Thoracic aorta endothelial cell (primary cell): ENCODE data around the gene SEPHS1. TPM values are rescaled to one million over a fixed set of nuclear protein-coding genes. Genes with fewer than 3 reads are reported as not detected.

Experiments
- total RNA-seq: library from RNA; depleted of rRNA; stranded (reverse); fragments of >200 nt; gene quantifications from 2 replicates; pipeline ENCODE4 v1.2.3, GENCODE V29; 2012

SEPHS1 gene
- 39.8 and 50.3 TPM in 2 replicates for total RNA-seq

DNA sequence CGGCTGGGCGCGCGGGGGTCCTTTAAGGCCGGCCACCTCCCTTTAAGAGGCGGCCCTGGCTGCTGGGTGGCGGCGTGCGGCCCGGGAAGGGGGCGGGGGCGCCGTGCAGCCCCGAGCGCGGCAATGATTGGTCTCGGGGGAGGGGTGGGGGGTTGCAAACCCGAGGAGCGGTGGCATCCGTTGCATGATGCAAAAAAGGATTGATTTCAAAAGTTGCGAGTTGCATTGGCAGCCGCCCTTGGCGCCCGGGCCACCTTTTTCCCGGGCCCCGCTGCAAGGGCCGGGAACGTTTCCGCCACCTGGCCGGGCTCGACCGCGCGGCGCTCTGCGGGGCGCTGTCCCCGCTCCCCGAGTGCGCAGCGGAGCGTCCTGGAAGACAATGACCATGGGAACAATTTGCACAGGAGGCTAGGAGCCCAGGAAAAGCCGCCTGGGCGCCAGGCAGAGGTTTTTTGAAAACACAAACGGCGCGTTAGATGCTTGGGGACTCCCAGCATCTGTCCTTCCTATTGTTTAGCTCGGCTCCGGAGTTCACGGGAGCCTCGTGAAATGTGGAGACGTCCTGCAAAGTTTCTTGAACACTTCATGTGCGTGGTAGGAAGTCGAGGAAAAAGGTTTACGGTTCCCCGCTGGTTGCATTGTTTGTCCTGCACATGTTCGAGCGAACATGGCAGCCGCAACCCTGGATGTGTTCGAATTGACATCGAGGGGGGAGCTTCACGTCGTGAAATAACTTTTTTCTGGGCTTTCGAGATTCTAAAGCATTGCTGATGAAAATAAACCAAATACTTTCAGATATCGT is at the start of gene SEPHS1:
Gene SEPHS1, minus strand, starts transcription at position 78 of the 802 bp plus-strand sequence. CDS start 3,343 bp downstream, outside the sequence.

DNA sequence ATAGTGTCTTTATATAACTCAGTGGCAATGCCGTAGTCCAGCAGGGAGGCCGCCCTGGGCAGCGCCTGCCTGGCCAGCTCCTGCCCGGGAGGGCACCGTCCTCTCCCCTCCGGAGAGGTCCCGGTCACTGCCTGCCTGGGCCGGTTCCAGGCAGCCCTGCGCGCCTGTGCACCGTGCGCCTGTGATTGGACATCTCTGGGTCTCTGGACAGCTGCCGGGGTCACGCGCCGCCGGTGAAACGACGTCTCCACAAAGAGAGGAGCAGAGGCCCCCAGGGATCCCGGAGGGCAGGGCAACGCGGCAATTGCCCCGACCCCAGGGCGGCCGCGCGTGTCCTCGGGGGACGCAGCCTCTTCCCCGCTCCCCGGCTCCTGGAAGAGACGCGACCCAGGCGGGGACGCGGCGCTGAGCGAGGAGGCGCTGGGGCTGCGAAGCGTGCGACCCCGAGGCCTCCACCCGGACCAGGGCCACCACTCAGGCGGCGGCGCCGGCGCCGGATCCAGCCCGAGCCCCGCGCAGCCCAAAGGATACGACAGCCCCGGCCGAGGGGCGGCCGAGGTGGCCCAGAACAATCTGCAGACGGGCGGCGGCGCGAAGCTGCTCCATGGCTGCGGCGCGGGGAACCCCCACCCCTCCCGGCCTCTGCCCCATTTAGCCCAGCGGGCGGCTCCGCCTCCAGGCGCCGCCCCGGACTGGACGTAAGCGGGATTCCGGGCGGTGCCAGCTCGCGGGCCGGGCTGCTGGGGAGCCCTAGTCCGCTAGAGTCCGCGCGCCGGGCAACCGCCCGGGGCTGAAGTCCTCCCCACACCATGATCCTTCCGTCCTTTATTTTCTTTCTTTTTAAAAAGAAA is 48.4 kb downstream of the SEPHS1 start, which contains the start of gene PHYH:
Gene PHYH, minus strand, starts transcription at position 628 of the 851 bp plus-strand sequence. Its CDS starts 22 bp downstream, at position 606.

Other genes with a start within 250 kb of the SEPHS1 start
- gene OPTN, start 248.1 kb downstream of the SEPHS1 start, total RNA-seq, result 55.7 and 69.3 TPM in 2 replicates
- 26.1 and 29.9 TPM in 2 replicates for gene MCM10, start 186.7 kb downstream of the SEPHS1 start, total RNA-seq
- gene UCMA, start 113.9 kb downstream of the SEPHS1 start, total RNA-seq, result not detected in 2 replicates
- gene PHYH, start 48.2 kb downstream of the SEPHS1 start, total RNA-seq, result 9.0 and 10.0 TPM in 2 replicates
- gene BEND7, start 180.7 kb upstream of the SEPHS1 start, total RNA-seq, result 12.9 and 24.3 TPM in 2 replicates
- gene PRPF18, start 238.7 kb upstream of the SEPHS1 start, total RNA-seq, result 39.0 and 51.5 TPM in 2 replicates